Muscle layer of colon (tissue), 2 donors: ENCODE measurements around the gene LAMA3.

Source experiments
- H3K27ac ChIP-seq: one replicate; pipeline ENCODE4 v1.7.0; 2013; ENCODE audit warnings: low read depth, mild to moderate bottlenecking, low read length, moderate library complexity
- H3K27me3 ChIP-seq, 2 donors: one replicate each; pipeline ENCODE4 v1.7.0; 2013; ENCODE audit warnings: low read length in 2 of 2, mild to moderate bottlenecking in 2 of 2; ENCODE audit not compliant: insufficient read depth in 2 of 2, control insufficient read depth in 1 of 2
- H3K36me3 ChIP-seq: one replicate; pipeline ENCODE4 v1.7.0; 2013; ENCODE audit warnings: mild to moderate bottlenecking, low read length; ENCODE audit not compliant: insufficient read depth
- H3K4me1 ChIP-seq: one replicate; pipeline ENCODE4 v1.7.0; 2013; ENCODE audit warnings: mild to moderate bottlenecking, low read length; ENCODE audit not compliant: insufficient read depth
- H3K4me3 ChIP-seq, 2 donors: one replicate each; pipeline ENCODE4 v1.7.0; 2013; ENCODE audit warnings: low read length in 2 of 2, low read depth in 1 of 2, mild to moderate bottlenecking in 1 of 2, moderate library complexity in 1 of 2
- H3K9ac ChIP-seq: one replicate; pipeline ENCODE4 v1.7.0; 2013; ENCODE audit warnings: low read length
- H3K9me3 ChIP-seq: one replicate; pipeline ENCODE4 v1.7.0; 2013; ENCODE audit warnings: mild to moderate bottlenecking, low read length
- donor health status: abdominal sarcoma.
- donor health status: Adenocarcinoma of cecum.

Gene LAMA3

GRCh38 chr18:23903971-23904370 lies 214.7 kb downstream of the LAMA3 start:
- Histone ChIP-seq H3K27ac (no peak overlapping the region), H3K36me3 (no peaks in the 10 kb centered on the region), H3K4me1 (no peaks in the 10 kb centered on the region), H3K9ac (no peak overlapping the region), H3K27me3 (no peaks in the 10 kb centered on the region), H3K9me3 (no peaks in the 10 kb centered on the region), H3K4me3 (no peak overlapping the region)

GRCh38 chr18:23906658-23907057 lies 217.4 kb downstream of the LAMA3 start:
- Histone ChIP-seq H3K36me3 (no peaks in the 10 kb centered on the region), H3K4me3 (no peak overlapping the region), H3K4me1 (no peaks in the 10 kb centered on the region), H3K27me3 (no peaks in the 10 kb centered on the region), H3K9me3 (no peaks in the 10 kb centered on the region), H3K9ac (no peak overlapping the region), H3K27ac (no peak overlapping the region)

- Histone ChIP-seq H3K4me3 (no peak overlapping the region), H3K36me3 (no peaks in the 10 kb centered on the region), H3K27me3 (no peaks in the 10 kb centered on the region), H3K27ac (no peak overlapping the region), H3K9ac (no peak overlapping the region), H3K4me1 (no peaks in the 10 kb centered on the region), H3K9me3 (no peaks in the 10 kb centered on the region)
Measured at GRCh38 chr18:23908827-23909226, 219.6 kb downstream of the LAMA3 start.

GRCh38 chr18:23910032-23910431 lies 220.8 kb downstream of the LAMA3 start:
- Histone ChIP-seq H3K36me3 (no peaks in the 10 kb centered on the region), H3K27ac (no peak overlapping the region), H3K27me3 (no peaks in the 10 kb centered on the region), H3K4me3 (no peak overlapping the region), H3K4me1 (no peaks in the 10 kb centered on the region), H3K9ac (no peak overlapping the region), H3K9me3 (no peaks in the 10 kb centered on the region)

- H3K27me3 ChIP-seq: no peaks in the 10 kb centered on the region
- no peaks in the 10 kb centered on the region for H3K4me1 ChIP-seq
- no peaks in the 10 kb centered on the region for H3K36me3 ChIP-seq
Measured at GRCh38 chr18:23912356-23912755, 223.1 kb downstream of the LAMA3 start.

GRCh38 chr18:23916338-23916737 lies 227.1 kb downstream of the LAMA3 start:
- H3K36me3 ChIP-seq: no peaks in the 10 kb centered on the region
- H3K9ac ChIP-seq: no peak overlapping the region
- H3K4me1 ChIP-seq: no peaks in the 10 kb centered on the region
- H3K27me3 ChIP-seq: no peaks in the 10 kb centered on the region
- no peak overlapping the region for H3K27ac ChIP-seq
- no peak overlapping the region for H3K4me3 ChIP-seq
- no peaks in the 10 kb centered on the region for H3K9me3 ChIP-seq

More at GRCh38 chr18:23912356-23912755, 223.1 kb downstream of the LAMA3 start:
- Histone ChIP-seq H3K9ac (no peak overlapping the region), H3K9me3 (no peaks in the 10 kb centered on the region), H3K4me3 (no peak overlapping the region), H3K27ac (no peak overlapping the region)

GRCh38 chr18:23918395-23919032 lies 229.3 kb downstream of the LAMA3 start:
- Histone ChIP-seq H3K27ac (no peak overlapping the region), H3K27me3 (no peaks in the 10 kb centered on the region), H3K4me1 (no peaks in the 10 kb centered on the region), H3K9ac (no peak overlapping the region), H3K4me3 (no peak overlapping the region), H3K9me3 (no peaks in the 10 kb centered on the region), H3K36me3 (no peaks in the 10 kb centered on the region)

- no peaks in the 10 kb centered on the region for H3K4me1 ChIP-seq
- H3K36me3 ChIP-seq: no peaks in the 10 kb centered on the region
- no peaks in the 10 kb centered on the region for H3K27me3 ChIP-seq
- H3K9ac ChIP-seq: no peak overlapping the region
- H3K27ac ChIP-seq: no peak overlapping the region
- H3K4me3 ChIP-seq: no peak overlapping the region
- H3K9me3 ChIP-seq: no peaks in the 10 kb centered on the region
Measured at GRCh38 chr18:23920054-23920453, 230.8 kb downstream of the LAMA3 start.

GRCh38 chr18:23921716-23922285 lies 232.5 kb downstream of the LAMA3 start:
- no peaks in the 10 kb centered on the region for H3K27me3 ChIP-seq
- H3K27ac ChIP-seq: no peak overlapping the region
- H3K4me1 ChIP-seq: no peaks in the 10 kb centered on the region
- no peak overlapping the region for H3K4me3 ChIP-seq
- no peaks in the 10 kb centered on the region for H3K9me3 ChIP-seq
- no peaks in the 10 kb centered on the region for H3K36me3 ChIP-seq
- H3K9ac ChIP-seq: no peak overlapping the region

- H3K36me3 ChIP-seq: no peaks in the 10 kb centered on the region
- H3K4me1 ChIP-seq: no peaks in the 10 kb centered on the region
- no peak overlapping the region for H3K27ac ChIP-seq
- H3K4me3 ChIP-seq: no peak overlapping the region
- no peaks in the 10 kb centered on the region for H3K9me3 ChIP-seq
- no peaks in the 10 kb centered on the region for H3K27me3 ChIP-seq
- H3K9ac ChIP-seq: no peak overlapping the region
Measured at GRCh38 chr18:23922939-23923338, 233.7 kb downstream of the LAMA3 start.

- H3K9ac ChIP-seq: no peak overlapping the region
- H3K36me3 ChIP-seq: no peaks in the 10 kb centered on the region
- no peaks in the 10 kb centered on the region for H3K27me3 ChIP-seq
- H3K4me3 ChIP-seq: no peak overlapping the region
- H3K9me3 ChIP-seq: no peaks in the 10 kb centered on the region
- peaks cover 4% of the 10 kb centered on the region for H3K4me1 ChIP-seq
- no peak overlapping the region for H3K27ac ChIP-seq
Measured at GRCh38 chr18:23924813-23925212, 235.6 kb downstream of the LAMA3 start.

- H3K4me1 ChIP-seq: peaks cover 4% of the 10 kb centered on the region
- no peaks in the 10 kb centered on the region for H3K9me3 ChIP-seq
- H3K27me3 ChIP-seq: no peaks in the 10 kb centered on the region
- no peak overlapping the region for H3K4me3 ChIP-seq
- H3K36me3 ChIP-seq: no peaks in the 10 kb centered on the region
- no peak overlapping the region for H3K9ac ChIP-seq
- no peak overlapping the region for H3K27ac ChIP-seq
Measured at GRCh38 chr18:23926571-23926970, 237.3 kb downstream of the LAMA3 start.
